OCI-LY3 (cell line): ENCODE results near the gene MAPK9.

Source experiments
- CTCF ChIP-seq: fragments of 200-600, 300-600 bp; sonication (generic); IDR thresholded peaks from 2 replicates; pipeline ENCODE4 v1.5.1; 2014; ENCODE audit warnings: antibody characterized with exemption, low read length, low read depth
- EZH2phosphoT487 ChIP-seq: fragments of 200-600 bp; shearing (Covaris generic); IDR thresholded peaks from 2 replicates; pipeline ENCODE4 v1.6.1; 2018; ENCODE audit warnings: antibody characterized with exemption, mixed run types, low read depth

- TF ChIP-seq CTCF (no peak), EZH2phosphoT487 (no peak)
Measured at GRCh38 chr5:180209137-180209581, 82.7 kb downstream of the MAPK9 start, which contains the start of gene RASGEF1C.
